HG03520 (cell line): ENCODE measurements around the gene DDIT3.
"Not testable (repeated sequence)": the region's sequence is repeated elsewhere in the genome, so short reads cannot be mapped to it uniquely, and the experiment has no call there.

ENCODE experiments used
- ATAC-seq: cut with Tn5 transposase; IDR thresholded peaks from one replicate; pipeline ENCODE4 v1.9.1; 2021; ENCODE audit warnings: mild to moderate bottlenecking, moderate library complexity; ENCODE audit not compliant: unreplicated experiment

The DDIT3 gene

GRCh38 chr12:57526477-57527126, 6.3 kb upstream of the DDIT3 start:
- no peak for ATAC-seq

GRCh38 chr12:57525615-57526383, 5.5 kb upstream of the DDIT3 start:
- no peak for ATAC-seq

GRCh38 chr12:57524814-57525614, 4.7 kb upstream of the DDIT3 start:
- no peak for ATAC-seq

GRCh38 chr12:57523706-57524614, 3.6 kb upstream of the DDIT3 start:
- no peak for ATAC-seq

GRCh38 chr12:57522887-57523705, 2.8 kb upstream of the DDIT3 start:
- no peak for ATAC-seq

GRCh38 chr12:57522011-57522886, 1.9 kb upstream of the DDIT3 start, which contains the start of gene MBD6:
Gene MBD6 (plus strand): TSS chr12:57522824. CDS start chr12:57524304, 1,480 bp downstream.
- peak; percentile 35 for ATAC-seq

- ATAC-seq, result no peak
Observed at GRCh38 chr12:57521525-57522010, 1.3 kb upstream of the DDIT3 start.

GRCh38 chr12:57519796-57520052, 590 bp downstream of the DDIT3 start:
- ATAC-seq, result no peak

GRCh38 chr12:57518920-57519795, 1.2 kb downstream of the DDIT3 start:
- ATAC-seq, result no peak

- no peak for ATAC-seq
Observed at GRCh38 chr12:57518176-57518919, 2.0 kb downstream of the DDIT3 start.

GRCh38 chr12:57517718-57518117, 2.6 kb downstream of the DDIT3 start:
- ATAC-seq, result not testable (repeated sequence)

- ATAC-seq, result no peak
Observed at GRCh38 chr12:57517187-57517586, 3.1 kb downstream of the DDIT3 start.

- ATAC-seq, result no peak
Observed at GRCh38 chr12:57516617-57517153, 3.6 kb downstream of the DDIT3 start.

- ATAC-seq, result no peak
Observed at GRCh38 chr12:57515934-57516541, 4.3 kb downstream of the DDIT3 start.

GRCh38 chr12:57515408-57515933, 4.8 kb downstream of the DDIT3 start:
- no peak for ATAC-seq

GRCh38 chr12:57514720-57515407, 5.5 kb downstream of the DDIT3 start:
- no peak for ATAC-seq
